NCI-H146 treated with DMSO at 0.1 percent for 48 hours (cell line): Measurements from ENCODE around the gene DMXL1.
"Not testable (repeated sequence)": the region's sequence is repeated elsewhere in the genome, so short reads cannot be mapped to it uniquely, and the experiment has no call there.

Experiments
- DNase-seq: peaks from one replicate; lab custom pipeline; 2025; ENCODE audit not compliant: unreplicated experiment; lab: John Stamatoyannopoulos, UW

Gene DMXL1

DNA sequence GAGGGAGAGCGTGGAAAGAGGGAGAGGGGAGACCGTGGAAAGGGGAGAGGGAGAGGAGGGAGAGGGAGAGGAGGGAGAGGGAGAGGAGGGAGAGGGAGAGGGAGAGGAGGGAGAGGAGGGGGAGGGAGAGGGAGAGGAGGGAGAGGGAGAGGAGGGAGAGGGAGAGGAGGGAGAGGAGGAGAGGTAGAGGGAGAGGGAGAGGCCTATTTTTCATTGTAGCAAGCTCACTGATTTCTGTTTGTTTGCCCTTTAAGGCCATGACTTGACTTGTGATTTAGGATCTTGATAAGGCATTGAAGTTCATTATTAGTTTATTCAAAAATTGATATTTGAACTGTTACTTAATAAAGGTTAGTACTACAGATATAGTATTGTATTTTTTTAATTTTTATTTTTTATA lies 52.4 kb downstream of the DMXL1 start:
- DNase-seq, result no peak

DNA sequence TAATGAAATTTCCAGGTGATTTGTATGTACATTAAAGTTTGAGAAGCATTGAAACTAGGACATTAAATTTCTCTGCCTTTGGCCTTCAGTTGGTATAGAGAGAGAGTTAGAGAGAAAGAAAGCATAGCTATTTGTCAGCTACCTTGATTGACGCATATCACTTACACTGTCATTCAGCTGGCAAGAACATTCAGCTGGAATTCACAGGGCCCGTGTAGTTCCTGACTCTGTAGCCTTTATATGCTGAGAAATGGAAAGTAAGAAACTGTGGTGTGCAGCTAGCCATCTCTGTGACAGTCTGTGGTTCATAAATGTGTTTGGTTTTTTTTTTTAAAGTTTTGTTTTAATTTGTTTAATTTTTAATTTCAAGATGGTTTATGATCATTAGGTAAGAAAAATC lies 58.9 kb downstream of the DMXL1 start:
- DNase-seq, result no peak

DNA sequence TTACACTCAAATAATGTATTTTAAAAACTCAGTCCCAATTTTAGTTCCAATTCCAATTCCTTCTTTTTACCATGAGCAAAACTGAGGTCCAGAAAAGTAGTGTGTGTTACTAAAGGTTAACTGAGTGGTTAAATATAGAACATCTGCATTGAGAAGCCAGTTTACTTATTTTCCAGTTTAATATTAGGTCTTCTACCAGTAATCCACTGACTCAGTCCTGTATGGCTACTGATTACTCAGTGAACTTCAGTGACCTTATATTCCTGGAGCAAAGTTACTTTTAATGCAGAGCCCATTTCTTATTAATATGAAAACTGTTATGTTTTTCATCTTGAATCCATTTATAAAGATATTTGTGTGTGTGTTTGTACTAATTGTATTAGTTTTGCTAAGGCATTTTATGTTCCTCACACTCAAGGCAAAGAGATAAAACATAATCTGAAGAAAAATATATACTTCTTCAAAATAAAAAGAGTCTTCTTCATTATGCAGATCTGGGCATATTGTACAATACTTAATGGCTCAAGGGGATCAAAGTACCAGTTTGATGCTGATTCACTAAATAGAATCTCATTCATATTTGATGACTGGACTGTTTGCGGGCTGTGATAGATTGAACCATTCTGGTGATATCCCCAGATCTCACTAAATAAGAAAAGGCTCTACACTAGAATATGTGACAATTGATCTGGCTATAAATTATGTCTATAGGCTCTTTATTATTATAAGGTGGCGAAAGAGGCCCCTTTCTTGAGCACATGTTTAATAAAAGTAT lies 60.8 kb downstream of the DMXL1 start:
- no peak for DNase-seq

DNA sequence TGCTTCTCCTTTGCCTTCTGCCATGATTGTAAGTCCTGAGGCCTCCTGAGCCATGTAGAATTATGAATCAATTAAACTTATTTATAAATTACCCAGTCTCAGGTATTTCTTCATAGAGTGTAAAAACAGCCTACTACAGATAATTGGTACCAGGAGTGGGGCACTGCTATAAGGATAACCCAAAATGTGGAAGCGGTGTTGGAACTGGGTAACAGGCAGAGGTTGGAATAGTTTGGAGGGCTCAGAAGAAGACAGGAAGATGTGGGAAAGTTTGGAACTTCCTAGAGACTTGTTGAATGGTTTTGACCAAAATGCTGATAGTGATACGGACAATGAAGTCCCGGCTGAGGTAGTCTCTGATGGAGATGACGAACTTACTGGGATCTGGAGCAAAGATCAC lies 64.9 kb downstream of the DMXL1 start:
- DNase-seq, result not testable (repeated sequence)

DNA sequence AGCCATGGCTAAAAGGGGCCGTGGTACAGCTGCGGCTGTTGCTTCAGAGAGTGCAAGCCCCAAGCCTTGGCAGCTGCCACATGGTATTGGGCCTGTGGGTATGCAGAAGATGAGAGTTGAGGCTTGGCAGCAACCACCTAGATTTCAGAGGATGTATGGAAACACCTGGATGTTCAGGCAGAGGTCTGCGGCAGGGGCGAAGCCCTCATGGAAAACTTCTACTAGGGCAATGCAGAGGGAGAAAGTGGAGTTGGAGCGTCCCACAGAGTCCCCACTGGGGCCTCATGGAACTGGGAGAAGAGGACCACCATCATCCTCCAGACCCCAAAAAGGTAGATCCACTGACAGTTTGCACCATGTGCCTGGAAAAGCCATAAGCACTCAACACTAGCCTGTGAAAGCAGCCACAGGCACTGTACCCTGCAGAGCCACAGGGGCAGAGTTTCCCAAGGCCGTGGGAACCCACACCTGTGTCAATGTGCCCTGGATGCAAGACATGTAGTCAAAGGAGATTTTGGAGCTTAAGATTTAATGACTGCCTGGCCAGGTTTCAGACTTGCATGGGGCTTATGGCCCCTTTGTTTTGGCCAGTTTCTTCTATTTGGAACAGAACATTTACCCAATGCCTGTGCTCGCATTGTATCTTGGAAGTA lies 65.9 kb downstream of the DMXL1 start:
- DNase-seq, result no peak

DNA sequence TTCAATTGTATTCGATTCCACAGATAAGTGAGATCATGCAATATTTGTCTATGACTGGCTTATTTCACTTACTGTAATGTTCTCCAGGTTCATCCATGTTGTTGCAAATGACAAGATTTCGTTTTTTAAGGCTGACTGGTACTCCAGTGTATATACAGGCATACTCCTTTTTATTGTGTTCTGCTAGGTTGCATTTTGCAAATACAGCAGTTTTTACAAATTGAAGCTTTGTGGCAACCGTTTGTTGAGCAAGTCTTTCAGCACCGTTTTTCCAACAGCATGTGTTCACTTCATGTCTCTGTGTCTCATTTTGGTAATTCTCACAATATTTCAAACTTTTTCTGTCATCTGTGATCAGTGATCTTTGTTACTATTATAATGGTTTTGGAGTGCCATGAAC lies 82.7 kb downstream of the DMXL1 start:
- no peak for DNase-seq

DNA sequence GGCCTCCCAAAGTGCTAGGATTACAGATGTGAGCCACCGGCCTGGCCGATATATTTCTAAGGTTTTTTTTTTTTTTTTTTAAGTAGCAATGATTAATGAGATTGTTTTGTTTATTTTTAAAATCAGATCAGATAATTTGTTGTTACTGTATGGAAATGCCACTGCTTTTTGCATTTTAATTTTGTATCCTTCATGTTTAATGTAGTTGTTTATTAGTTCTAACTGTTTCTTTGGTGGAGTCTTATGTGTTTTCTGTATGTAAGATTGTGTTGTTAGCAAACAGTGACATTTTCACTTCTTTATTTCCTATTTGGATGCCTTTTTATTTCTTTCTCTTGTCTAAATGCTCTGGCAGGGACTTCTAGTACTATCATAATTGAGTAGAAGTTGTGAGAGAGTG lies 87.3 kb downstream of the DMXL1 start:
- DNase-seq, result no peak

DNA sequence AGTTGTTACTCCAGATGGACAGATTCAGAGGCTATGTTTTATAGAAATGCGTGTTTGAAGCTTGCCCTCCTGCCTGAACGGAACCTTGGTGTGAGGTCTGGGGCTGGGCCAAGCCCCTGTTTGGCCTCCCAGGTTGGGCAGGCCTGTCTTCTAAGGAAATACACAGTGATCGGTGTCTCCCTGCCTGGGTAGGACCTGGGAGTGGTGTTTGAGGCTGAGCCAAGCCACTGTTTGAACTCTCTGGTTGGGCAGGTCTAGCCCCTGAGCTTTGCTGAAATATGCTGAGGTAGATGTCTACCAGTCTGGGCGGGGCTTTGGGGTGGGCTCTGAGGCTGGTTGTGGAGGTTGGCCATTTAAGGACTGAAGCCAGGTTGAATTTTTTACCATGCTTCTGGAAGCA lies 90.5 kb downstream of the DMXL1 start:
- no peak for DNase-seq

DNA sequence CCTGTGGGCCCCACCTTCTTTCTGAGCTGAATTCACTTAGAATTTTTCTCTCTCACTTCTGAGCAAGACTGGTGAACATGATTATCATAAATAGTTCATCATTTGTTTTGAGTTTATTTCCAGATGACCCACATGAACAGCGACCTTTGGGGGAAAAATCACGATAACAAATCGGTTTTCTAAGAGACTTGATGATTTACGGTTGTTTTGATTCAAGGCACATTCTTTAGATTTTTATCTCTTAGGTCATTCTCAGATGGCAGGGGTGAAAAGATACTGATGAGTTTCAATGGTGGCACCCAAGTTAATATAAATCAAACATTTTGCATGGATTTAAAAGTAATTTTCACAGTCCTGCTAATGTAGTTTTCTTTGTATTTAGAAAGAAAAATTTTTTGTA lies 95.1 kb downstream of the DMXL1 start:
- DNase-seq, result no peak

DNA sequence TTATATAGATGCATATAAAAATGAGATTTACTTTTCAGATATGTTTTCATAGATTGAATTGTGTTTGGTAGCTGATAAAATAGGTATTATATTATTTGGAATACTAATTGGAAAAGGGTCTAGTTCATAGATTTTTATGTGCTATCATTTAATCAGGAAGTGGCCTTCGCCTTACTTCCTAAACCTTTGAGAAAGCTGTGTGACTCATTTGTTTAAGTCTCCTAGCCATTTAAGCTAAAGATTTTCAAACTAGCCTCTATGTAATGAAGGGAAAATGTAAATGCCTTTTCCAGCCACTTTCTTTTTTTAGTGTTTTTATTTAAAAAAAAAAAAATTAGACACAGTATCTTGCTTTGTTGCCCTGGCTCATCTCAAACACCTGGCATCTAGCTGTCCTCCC lies 97.5 kb downstream of the DMXL1 start:
- no peak for DNase-seq

DNA sequence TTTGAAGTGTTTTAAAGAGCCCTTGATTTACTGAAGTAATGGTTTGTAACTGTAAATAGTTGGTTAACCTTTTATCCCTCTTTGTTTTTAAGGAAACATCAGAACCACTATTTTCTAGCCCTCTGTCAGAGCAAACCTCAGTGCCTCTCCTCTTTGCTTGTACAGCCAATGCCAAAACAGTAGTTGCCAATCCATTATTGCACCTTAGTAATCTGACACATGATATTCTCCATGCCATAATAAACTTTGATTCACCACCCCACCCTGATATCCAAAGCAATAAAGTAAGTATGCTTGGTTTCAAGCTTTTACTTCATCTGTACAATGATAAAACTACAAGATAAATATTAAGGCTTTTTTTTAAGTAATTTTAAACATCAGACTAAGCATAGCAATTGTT lies 100.8 kb downstream of the DMXL1 start:
- DNase-seq, result no peak

DNA sequence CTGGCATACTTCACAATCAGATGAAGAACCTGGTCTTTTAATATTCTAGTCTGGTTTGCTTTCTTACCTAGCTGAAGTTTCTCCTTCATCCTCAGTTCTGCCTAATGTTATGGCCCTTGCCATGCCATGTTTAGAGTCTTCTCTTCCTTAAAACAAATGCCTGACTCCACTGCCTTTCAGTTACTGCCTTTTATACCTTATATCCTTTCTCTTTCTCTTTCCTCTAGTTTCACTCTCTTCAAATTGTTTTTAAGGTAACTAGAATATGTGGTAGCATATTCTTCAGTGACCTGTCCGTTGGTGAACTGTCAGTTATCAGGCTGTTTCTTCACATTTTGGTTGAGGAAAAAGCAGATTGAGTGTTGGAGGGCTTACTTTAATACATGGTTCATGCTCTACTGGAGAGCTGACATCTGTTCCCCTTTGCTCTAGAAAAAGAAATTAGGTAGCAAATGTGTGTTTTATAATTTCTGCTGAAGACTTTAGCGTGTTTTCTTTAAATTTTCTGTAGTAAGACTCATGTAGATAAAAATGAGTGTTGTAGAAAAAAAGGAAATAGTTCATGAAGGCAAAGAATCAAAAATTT lies 103.8 kb downstream of the DMXL1 start:
- DNase-seq, result no peak

DNA sequence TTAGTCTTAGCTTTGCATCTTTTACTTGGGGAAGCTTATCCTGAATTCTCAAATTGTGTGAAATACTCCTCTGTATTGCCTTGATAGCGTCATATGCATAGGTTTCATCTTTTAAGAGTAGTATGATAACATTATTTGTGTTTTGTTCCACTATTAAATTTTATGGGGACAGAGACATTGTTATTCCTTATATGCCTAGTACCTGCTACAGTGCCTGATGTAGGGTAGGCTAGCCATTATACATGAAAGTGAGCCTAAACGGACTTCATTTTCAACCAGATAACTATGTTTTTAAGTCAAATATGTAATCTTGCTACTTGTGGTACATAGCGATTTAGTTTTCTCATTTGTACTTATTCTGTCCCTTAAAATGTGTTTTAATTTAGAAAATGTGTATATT lies 105.9 kb downstream of the DMXL1 start:
- DNase-seq, result no peak

DNA sequence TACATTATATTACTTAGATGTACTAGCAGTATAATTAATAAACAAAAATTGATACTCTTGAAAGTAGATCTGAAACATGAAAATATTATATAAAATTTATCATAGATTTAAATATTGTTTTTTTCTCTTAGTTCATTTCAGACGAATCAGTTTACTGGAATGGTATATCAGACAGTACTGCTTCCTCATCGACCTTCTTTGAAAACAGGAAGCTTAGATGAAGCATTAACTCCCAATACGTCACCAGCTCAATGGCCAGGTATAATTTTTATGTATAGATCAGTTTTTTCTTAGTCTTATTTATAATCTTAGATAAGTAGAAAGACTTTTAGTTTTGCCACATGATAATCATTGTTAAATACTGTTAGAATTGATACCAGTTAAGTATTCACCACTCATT lies 106.3 kb downstream of the DMXL1 start:
- no peak for DNase-seq

DNA sequence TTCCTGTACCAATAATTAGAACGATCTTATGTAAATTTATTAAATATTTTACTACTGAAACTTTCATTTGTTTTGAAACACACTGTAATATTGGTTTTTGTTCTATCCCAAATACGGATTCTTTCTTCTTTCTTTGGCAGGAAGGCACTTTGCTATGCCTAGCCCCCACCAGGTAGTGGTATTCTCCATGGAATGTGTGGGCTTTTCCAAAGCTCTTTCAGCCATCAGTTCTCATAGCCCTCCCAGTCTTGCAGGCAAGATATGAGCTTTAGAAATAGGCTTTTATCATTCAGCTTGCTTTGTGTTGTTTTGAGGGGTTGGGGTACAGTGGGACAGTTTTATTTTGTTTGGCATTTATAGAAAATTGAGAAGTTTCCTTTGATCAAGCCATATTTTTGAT lies 107.5 kb downstream of the DMXL1 start:
- DNase-seq, result no peak

DNA sequence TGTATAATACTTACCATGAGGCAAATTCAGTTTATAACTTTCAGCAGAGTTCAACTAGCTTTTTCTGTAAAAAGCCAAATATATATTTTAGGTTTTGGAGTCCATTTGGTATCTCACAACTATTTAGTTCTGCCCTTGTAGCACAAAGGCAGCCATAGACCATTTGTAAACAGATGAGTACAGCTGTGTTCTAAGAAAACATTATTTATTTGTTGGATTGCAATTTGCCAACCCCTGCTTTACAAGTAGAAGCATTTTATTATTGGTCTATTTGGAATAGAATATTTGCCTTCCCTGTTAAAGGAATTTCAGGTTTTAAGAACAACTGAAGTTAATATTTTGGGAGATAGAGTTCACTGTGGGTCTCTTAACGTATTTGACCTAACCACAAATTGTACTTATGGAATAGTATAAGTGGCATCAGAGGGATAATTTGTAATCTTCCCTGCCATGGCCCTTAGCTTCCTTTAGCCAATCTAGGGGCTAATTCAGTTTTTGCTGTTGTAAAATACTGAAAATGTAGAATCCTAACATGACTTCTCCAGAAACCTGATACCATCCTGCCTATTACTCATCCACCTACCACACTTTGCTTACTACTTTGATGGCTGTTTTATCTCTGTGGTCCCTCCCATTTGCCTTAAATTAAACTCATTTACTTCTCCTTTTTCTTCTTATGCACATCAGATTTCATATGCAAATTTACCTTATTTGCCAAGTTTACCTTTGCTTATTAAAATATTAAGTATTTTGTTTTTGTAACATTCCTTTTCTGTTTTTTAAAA lies 109.2 kb downstream of the DMXL1 start:
- no peak for DNase-seq

DNA sequence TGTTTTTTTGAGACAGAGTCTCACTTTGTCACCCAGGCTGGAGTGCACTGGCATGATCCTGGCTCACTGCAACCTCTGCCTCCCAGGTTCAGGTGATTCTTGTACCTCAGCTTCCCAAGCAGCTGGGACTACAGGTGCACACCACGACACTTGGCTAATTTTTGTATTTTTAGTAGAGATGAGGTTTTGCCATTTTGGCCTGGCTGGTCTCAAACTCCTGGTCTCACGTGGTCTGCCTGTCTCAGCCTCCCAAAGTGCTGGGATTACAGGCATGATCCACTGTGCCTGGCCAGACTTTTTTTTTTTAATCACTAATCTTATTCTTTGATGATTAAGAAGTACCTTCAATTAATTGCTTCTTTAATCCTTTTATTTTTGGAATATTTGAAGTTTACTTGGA lies 114.6 kb downstream of the DMXL1 start:
- DNase-seq, result not testable (repeated sequence)

DNA sequence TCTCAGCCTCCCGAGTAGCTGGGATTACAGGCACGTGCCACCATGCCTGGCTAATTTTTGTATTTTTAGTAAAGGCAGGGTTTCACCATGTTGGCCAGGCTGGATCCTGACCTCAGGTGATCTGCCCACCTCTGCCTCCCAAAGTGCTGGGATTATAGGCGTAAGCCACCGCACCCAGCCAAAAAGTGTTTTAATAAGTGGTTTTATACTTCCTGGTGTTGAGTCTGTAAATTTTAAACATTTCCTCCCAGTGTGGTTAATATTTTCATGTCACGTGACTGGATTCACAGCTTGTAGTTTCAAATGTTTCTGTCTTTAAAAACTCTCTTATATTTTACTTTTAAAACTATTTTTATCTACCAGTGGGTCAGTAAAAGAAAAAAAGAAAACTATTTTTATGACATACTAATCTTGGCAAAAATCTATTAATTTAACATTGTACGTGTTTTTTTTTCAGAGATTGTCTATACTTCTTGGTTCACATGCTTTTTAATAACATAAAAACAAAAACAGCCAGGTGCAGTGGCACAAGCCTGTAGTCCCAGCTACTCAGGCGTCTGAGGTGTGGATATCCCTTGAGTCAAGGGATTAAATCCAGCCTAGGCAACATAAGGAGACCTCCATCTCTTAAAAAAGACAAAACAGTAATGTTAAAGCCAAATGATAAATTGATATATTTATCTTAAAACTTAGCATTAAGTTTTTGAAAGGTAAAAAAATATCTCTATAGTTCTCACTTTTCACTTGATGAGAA lies 117.1 kb downstream of the DMXL1 start:
- DNase-seq, result no peak

DNA sequence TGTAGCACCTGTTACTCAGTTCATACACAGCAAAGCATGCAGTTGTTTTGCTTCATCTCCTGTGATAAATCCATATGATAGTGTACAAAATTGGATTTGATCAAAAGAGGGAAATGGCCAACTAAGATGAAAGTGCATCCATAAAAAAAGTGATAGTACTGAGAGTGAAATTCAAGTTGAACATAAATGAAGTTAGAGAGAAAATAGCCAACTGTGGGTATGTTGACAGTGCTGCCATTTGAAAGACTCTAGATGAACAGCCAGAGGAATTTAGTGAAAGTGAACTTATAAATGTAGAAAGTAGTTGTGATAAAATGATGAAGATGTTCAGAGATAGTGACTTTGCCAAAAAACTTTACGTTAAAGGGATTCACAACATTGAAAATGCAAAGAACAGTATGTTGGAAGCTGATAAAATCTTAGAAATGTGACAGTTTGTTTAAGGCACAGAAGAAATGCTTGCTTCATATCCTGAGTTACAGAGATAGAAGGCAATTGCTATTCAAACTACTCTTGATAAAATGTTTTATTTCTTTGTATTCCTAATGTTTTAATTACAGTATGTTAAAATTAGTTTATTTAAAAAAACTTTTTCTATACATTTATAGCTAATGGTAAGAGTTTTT lies 119.7 kb downstream of the DMXL1 start:
- DNase-seq, result no peak

DNA sequence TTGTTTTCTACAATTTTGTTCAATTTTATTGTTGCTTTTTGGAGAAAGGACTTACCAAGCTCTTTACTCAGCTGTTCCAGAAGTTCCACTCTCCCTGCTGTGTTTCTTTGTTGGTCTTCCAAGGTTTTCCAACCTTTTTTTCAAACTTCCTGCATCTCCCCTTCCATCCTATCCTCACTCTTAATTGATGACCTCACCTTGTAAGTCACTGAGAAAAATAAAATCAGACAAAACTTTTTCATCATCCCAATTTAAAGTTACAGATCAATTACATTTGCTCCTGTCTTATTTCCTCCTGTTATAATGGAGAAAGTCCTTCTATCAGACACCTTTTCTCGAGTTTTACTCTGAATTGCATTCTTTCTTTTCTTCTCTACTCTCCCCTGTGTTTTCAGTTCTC lies 121.1 kb downstream of the DMXL1 start:
- DNase-seq, result no peak

DNA sequence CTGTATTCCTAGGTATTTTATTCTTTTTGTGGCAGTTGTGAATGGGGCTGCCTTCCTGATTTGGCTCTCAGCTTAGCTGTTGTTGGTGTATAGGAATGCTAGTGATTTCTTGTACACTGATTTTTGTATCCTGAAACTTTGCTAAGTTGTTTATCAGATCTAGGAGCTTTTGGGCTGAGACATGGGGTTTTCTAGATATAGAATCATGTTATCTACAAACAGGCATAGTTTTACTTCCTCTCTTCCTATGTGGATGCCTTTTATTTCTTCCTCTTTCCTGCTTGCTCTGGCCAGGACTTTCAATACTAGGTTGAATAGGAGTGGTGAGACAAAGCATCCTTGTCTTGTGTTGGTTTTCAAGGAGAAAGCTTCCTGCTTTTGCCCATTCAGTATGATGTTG lies 129.9 kb downstream of the DMXL1 start:
- no peak for DNase-seq
